GM12864 (cell line): ENCODE data around the gene PPP2R2B.

Source experiments
- DNase-seq: peaks from one replicate; pipeline ENCODE4 v3.0.0-alpha.2; 2011; ENCODE audit warnings: low read depth
- H3K4me3 ChIP-seq: 2 replicates; pipeline ENCODE4 v1.5.1; 2011; ENCODE audit warnings: mild to moderate bottlenecking, low read depth, low read length, control low read depth
- CTCF ChIP-seq: IDR thresholded peaks from 2 replicates; pipeline ENCODE4 v1.5.1; 2011; ENCODE audit warnings: low read depth, mild to moderate bottlenecking, moderate library complexity, low read length, control low read depth, inconsistent platforms; ENCODE audit errors: missing control alignments

PPP2R2B gene

DNA sequence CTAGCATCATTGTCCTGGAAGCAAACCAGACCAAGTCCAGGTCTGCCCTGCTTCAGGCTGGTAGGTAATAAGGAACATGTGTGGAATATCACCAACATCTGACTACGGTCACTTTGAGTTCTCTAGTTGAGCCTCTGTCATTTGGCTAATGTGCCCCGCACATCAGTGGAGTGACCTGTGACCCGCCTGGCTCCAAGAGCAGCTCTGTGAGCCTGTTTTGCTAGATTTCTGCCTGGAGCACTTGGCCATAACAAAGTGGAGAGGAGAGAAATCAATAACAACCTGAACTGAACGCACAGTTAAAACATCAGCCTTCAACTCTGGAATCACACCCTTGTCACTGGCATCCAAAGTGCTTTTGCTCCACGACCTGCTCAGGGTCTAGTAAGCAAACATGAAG lies 115.7 kb downstream of the PPP2R2B start:
- no peak for TF ChIP-seq CTCF
- DNase-seq: no peak
- no peak overlapping the region for H3K4me3 ChIP-seq

GRCh38 chr5:146761811-146762210 lies 116.7 kb downstream of the PPP2R2B start:
- no peak overlapping the region for H3K4me3 ChIP-seq
- TF ChIP-seq CTCF: no peak
- DNase-seq: no peak

GRCh38 chr5:146758938-146759337 lies 119.6 kb downstream of the PPP2R2B start:
- DNase-seq: no peak
- H3K4me3 ChIP-seq: no peak overlapping the region
- no peak for TF ChIP-seq CTCF

DNA sequence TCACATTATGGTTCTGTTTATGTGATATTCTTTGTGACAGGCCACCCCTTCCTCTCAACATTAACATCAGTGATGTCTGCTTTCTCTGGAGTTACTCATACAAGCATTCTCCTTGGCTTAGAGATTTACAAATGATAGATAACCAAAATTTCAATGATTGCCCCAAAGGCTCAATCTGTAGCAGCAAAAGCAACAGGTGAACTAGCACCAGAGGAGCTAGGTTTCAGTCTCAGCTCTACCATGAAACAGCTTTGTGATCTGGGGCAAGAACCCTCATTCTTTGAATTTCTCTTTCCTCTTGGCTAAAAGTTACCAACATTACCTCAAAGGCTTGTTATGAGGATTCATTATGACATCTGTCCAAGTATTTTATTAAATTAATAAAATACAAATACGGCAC lies 120.5 kb downstream of the PPP2R2B start:
- DNase-seq: no peak
- no peak overlapping the region for H3K4me3 ChIP-seq
- no peak for TF ChIP-seq CTCF

DNA sequence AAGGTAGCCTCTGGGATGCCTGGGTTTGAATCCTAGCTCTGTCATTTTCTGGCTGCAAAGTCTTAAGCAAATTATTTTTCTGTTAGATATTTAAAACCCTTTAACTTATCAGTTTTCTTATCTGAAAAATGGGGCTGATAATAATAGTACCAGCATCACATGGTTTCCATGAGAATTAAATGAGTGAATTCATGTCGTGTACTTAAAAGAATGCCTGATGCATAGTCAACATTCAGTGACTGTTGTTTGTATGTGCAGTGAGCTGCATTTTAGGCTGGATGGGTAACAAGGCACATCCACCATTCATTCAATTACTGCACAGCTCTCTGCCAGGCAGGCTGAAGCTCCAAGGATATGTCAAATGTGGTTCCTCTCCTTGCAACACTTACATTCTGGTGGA lies 122.0 kb downstream of the PPP2R2B start:
- no peak overlapping the region for H3K4me3 ChIP-seq
- no peak for TF ChIP-seq CTCF
- DNase-seq: no peak

DNA sequence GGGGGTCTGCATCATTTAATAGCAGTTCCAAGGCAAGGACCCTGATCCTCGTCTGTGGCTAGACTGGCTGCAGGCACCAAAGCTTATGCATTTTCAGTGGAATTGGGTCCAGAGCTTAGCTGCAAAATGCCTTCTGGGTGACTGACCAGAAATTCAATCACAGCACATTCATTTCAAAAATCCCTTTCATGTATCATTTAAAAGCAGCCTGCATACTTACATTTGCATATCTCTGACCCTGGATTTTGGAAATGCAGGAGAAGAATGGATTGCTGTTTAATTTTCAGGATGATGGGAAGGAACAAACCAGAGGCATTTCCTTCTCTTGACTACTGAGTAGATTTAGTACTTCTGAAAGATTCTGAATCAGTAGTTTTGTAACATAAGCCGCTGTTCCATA lies 122.8 kb downstream of the PPP2R2B start:
- no peak for DNase-seq
- H3K4me3 ChIP-seq: no peak overlapping the region

More for the DNA sequence above, 122.8 kb downstream of the PPP2R2B start:
- TF ChIP-seq CTCF: no peak
